Activated CD4-positive, alpha-beta T cell treated with anti-CD3 and anti-CD28 coated beads, Interleukin-2, amount 10 ng/mL, durations not matched to agents 7 days and 5 days (primary cell): Measurements from ENCODE around the gene TNNC1. TPM values are rescaled to one million over a fixed set of nuclear protein-coding genes. Genes with fewer than 3 reads are reported as not detected.

Source experiments
- CTCF ChIA-PET: fragments of 350-600 bp; sonication (Branson Sonifier 250); formaldehyde crosslinking; loops from one replicate; lab custom pipeline; 2021; ENCODE audit warnings: antibody characterized with exemption; lab: Charles Lee
- POLR2A ChIA-PET: fragments of 350-600 bp; sonication (Branson Sonifier 250); formaldehyde crosslinking; loops from one replicate; lab custom pipeline; 2021; ENCODE audit warnings: antibody characterized with exemption; lab: Charles Lee
- DNase-seq: peaks from one replicate; pipeline ENCODE4 v3.0.0-alpha.2; 2020
- H3K27ac Mint-ChIP-seq: one replicate; pipeline ENCODE4 v1.8.0; 2021; ENCODE audit warnings: mild to moderate bottlenecking, moderate library complexity, mixed read lengths
- H3K27me3 Mint-ChIP-seq: one replicate; pipeline ENCODE4 v1.8.0; 2021; ENCODE audit warnings: mixed read lengths
- H3K36me3 Mint-ChIP-seq: one replicate; pipeline ENCODE4 v1.8.0; 2021; ENCODE audit warnings: low read depth, mixed read lengths
- H3K4me1 Mint-ChIP-seq: one replicate; pipeline ENCODE4 v1.8.0; 2021; ENCODE audit warnings: mixed read lengths
- H3K4me3 Mint-ChIP-seq: one replicate; pipeline ENCODE4 v1.8.0; 2021; ENCODE audit warnings: mild to moderate bottlenecking, moderate library complexity, mixed read lengths
- H3K9me3 Mint-ChIP-seq: one replicate; pipeline ENCODE4 v1.8.0; 2021; ENCODE audit warnings: mixed read lengths
- total RNA-seq, 2 experiments: library from RNA; stranded (reverse); gene quantifications; one replicate each; pipeline ENCODE4 v1.2.3, GENCODE V29; 2021

TNNC1 gene
- 1 to 10 TPM; 1.5 to 2.1 TPM for total RNA-seq

DNA sequence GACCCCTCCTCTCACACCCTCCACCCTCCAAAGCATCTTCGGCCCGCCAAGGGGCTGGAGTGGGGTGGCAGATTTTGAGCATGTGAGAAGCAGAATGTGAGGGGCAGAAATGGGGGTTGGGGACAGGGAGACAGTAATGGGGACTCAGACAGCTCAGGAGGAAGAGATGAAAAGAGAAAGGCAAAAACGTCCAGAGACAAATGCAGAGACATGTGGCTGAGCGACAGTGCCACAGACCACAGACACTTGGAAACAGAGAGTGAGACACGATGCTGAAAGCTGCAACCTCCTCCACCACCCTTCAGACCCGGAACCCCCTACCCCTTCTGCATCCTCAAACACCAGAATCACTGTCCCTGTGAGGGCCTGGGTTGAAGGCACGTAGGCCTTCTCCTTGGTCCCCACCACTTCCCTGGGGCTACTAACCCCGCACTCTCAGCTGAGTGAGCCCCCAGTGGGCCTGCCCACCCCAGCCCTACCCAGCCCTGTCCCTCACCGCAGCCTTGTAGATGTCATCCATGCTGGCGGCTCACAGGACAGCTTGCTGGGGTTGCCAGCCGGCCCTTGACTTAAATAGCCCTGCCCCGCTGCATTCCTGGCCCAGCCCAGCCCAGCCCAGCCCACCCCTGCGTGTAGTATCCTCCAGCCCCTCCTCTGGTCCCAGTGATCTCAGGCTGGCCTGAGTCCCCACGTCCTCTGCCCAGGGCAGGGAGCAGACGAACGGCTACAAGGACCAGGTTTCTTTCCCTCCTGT is at the start of gene TNNC1:
Gene TNNC1, minus strand, starts transcription at position 546 of the 754 bp plus-strand sequence. Its CDS starts 26 bp downstream, at position 520.
- no peaks in the 10 kb centered on the region for H3K9me3 Mint-ChIP-seq
- H3K27ac Mint-ChIP-seq = peak within 1 kb of the TSS; percentile 98
- peak within 1 kb of the TSS; percentile 89 for H3K4me3 Mint-ChIP-seq
- peaks cover 39% of the 10 kb centered on the region for H3K4me1 Mint-ChIP-seq
- no peak for DNase-seq
- H3K27me3 Mint-ChIP-seq = no peaks in the 10 kb centered on the region
- CTCF ChIA-PET = interaction anchor here (0.6 to 1.9 kb wide), 5 partner anchors 8 to 1816 kb away, joined by 3 to 12 read pairs (median 4); partner anchors contain the start of gene SEMA3G
- POLR2A ChIA-PET = no interaction called here
- H3K36me3 Mint-ChIP-seq = peaks cover 15% of the 10 kb centered on the region

DNA sequence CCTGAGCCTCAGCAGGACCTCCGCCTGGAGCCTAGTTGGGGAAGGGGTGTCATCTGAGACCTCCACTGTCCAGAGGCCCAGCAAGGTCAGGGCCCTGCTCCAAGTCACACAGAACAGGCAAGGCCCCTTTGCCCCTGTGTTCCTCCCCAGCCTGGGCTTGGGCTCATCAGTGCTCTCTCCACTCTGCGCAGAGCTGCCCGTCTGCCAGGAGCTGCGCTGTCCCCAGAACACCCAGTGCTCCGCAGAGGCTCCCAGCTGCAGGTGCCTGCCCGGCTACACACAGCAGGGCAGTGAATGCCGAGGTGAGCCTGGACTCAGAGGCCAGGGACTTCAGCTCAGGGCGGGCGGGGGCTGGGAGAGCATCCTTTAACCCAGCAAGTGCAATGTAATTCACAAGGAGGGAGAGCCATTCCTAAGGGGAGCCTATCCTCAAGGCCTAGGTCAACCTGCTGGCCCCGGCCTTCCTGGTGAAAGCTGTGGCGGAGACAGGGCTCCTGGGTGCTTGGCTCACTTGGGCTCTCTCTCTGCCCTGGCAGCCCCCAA is 49.0 kb upstream of the TNNC1 start:
- H3K4me3 Mint-ChIP-seq = no peak overlapping the region
- no peaks in the 10 kb centered on the region for H3K27me3 Mint-ChIP-seq
- CTCF ChIA-PET = no interaction called here

DNA sequence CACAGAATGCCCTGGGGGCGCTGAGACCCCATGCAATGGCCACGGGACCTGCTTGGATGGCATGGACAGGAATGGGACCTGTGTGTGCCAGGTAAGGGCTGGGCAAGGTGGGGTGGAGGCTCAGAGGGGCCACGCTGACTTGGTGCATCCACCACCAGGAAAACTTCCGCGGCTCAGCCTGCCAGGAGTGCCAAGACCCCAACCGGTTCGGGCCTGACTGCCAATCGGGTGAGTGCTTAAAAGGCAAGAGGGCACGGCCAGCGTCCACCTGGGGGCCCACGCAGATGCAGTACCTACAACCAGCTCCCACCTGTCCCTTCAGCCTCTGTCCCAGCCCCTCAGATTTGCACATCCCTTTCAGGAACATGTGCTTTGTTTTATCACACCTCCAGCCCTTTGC is 48.2 kb upstream of the TNNC1 start:
- Mint-ChIP-seq H3K36me3 (no peaks in the 10 kb centered on the region), H3K9me3 (no peaks in the 10 kb centered on the region), H3K4me1 (peaks cover 1% of the 10 kb centered on the region), H3K4me3 (no peak overlapping the region), H3K27me3 (no peaks in the 10 kb centered on the region), H3K27ac (no peak overlapping the region)
- POLR2A ChIA-PET = no interaction called here
- DNase-seq = no peak
- CTCF ChIA-PET = interaction anchor here (1.0 kb wide), 1 partner anchor 9 kb away, joined by 3 read pairs; no protein-coding TSS in a partner anchor

More for the DNA sequence above, 49.0 kb upstream of the TNNC1 start:
- H3K36me3 Mint-ChIP-seq = no peaks in the 10 kb centered on the region
- POLR2A ChIA-PET = no interaction called here
- H3K9me3 Mint-ChIP-seq = no peaks in the 10 kb centered on the region
- no peak for DNase-seq
- H3K4me1 Mint-ChIP-seq = peaks cover 1% of the 10 kb centered on the region
- no peak overlapping the region for H3K27ac Mint-ChIP-seq

DNA sequence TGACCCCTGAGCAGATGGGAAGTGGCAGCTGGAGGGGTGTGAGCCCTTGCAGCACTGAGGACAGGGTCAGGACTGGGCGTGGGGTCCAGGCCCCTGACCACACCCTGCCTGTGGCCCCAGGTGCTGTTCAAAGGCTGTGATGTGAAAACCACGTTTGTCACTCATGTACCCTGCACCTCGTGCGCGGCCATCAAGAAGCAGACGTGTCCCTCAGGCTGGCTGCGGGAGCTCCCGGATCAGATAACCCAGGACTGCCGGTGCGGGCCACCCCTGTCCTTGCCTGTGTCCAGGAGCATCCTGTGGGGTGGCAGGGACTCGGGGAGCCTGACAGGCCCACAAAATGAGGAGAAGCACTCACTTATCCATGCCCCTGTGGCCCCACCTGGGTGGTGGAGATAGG is 47.2 kb upstream of the TNNC1 start:
- peaks cover 1% of the 10 kb centered on the region for H3K4me1 Mint-ChIP-seq
- POLR2A ChIA-PET = no interaction called here
- no peaks in the 10 kb centered on the region for H3K36me3 Mint-ChIP-seq
- no peaks in the 10 kb centered on the region for H3K27me3 Mint-ChIP-seq
- H3K27ac Mint-ChIP-seq = no peak overlapping the region
- CTCF ChIA-PET = no interaction called here
- no peaks in the 10 kb centered on the region for H3K9me3 Mint-ChIP-seq
- H3K4me3 Mint-ChIP-seq = no peak overlapping the region
- no peak for DNase-seq

DNA sequence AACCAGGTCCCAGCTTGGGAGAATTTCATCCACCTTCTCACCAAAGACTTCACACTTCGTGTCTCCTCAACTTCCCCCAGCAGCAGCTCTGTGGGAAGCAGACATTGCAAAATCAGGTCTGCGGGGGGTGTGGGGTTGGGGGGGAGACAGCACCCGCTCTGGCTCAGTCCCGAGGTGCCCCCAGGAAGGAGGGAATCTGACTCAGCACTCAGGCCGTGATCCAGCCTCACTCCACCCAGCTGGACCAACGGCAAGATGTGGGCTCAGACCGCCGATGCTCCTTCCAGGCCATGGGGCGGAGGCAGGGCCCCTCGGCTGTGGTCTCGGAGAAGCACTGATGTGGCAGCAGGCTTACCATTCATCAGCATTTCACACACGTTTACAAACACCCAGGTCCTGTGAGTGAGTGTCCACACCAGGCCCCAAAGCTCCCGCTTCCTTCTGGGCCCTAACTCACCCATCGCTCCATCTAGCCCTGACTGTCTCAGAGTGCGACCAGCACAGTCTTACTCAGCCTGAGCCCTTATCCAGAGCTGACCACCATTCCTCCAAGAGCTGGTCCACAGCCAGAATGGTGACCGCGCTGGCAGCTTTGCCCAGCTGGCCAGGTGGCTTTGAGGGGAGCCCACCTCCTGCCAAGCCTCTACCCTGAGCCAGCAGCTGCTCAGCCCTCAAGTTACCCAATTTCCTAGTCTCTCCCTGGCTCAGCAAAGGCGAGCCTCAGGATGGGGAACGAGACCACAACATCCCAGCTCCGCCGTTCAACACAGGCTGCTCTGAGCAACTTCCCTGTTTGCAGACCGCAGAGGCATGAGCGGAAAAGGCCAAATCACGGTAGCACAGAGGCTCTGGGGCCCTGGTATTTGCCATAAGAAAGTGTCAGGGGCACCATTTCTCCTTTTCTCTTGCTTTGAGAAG is 44.6 kb upstream of the TNNC1 start:
- Mint-ChIP-seq H3K27ac (no peak overlapping the region), H3K36me3 (no peaks in the 10 kb centered on the region), H3K4me3 (no peak overlapping the region), H3K27me3 (no peaks in the 10 kb centered on the region), H3K9me3 (no peaks in the 10 kb centered on the region), H3K4me1 (peaks cover 1% of the 10 kb centered on the region)
- ChIA-PET CTCF (interaction anchor here (0.6 kb wide), 1 partner anchor 14 kb away, joined by 3 read pairs; no protein-coding TSS in a partner anchor), POLR2A (no interaction called here)
- DNase-seq = no peak

DNA sequence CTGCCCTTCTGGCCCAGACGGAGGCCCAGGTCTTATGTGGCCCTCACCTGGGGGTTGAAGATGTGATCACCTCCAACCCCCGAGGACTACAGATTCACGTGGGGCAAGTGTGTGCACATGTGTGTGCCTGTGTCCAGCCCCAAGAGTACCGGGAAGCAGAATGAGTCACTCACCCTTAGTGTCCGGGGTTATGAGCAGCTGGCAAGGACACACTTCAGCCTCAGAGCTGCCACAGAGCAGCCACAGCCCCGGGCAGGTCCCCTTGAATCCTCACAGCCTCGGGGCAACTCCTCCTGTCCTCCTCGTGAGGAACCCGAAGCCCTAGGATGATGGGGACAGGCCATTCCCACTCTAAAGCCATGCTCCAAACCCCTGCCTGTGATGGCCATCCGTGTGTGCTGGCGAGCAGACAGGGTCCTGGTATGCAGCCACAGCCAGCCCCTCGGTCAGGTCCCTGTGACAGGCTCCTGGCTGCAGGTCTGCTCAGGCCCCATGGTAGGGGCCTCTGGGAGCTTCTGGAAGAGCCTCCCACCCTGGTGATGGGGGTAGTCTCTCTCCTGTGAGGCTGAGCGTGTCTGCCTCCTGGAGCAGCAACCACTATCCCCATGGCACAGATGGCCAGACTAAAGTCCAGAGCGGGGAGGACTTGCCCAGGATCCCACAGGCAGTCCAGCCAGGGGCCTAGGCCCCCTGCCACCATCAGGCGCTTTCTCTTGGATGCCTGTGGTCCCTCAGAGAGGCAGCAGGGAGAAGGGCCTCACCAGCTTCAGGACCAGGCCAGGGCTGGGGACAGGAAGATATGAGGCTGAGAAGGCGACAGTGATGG is 42.1 kb upstream of the TNNC1 start:
- H3K4me1 Mint-ChIP-seq = peaks cover 1% of the 10 kb centered on the region
- no peak overlapping the region for H3K27ac Mint-ChIP-seq
- no peaks in the 10 kb centered on the region for H3K27me3 Mint-ChIP-seq
- CTCF ChIA-PET = interaction anchor here (0.6 to 1.6 kb wide), 2 partner anchors 25 to 289 kb away, joined by 3 to 6 read pairs; no protein-coding TSS in a partner anchor
- POLR2A ChIA-PET = no interaction called here
- no peaks in the 10 kb centered on the region for H3K36me3 Mint-ChIP-seq
- no peaks in the 10 kb centered on the region for H3K9me3 Mint-ChIP-seq
- H3K4me3 Mint-ChIP-seq = no peak overlapping the region
- DNase-seq = no peak

DNA sequence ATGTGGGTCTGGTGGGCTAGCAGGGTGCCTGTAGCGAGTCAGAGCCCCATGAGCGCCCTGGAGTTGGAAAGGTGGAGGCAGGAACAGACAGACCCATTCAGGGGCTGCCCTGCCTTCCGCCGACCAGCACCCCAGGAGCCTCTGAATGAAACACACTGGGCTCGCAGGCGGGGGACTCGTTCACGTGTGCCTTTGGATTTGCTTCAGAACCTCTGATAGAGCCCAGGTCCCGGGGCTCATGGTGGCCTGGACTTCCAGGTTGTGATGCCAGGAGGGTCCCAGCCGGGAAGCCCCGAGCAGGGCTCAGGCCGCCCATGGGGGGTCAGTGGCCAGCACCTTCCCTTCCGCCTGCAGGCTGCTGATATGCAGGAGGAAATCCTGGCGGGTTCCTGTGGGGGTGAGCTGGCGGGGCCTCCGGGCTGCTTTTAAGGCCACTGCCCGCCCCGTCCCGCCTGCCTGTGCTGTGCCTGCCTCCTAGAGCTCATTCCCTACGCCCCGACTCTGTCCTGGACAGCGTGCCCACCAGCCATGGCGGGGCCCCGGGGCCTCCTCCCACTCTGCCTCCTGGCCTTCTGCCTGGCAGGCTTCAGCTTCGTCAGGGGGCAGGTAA is 41.1 kb upstream of the TNNC1 start, which contains the start of gene STAB1:
Gene STAB1, plus strand, starts transcription at position 453 of the 610 bp plus-strand sequence. Its CDS starts 76 bp downstream, at position 529.
- no peaks in the 10 kb centered on the region for H3K27me3 Mint-ChIP-seq
- ChIA-PET POLR2A (no interaction called here), CTCF (interaction anchor here (1.6 kb wide), 1 partner anchor 24 kb away, joined by 6 read pairs; no protein-coding TSS in a partner anchor)
- H3K4me1 Mint-ChIP-seq = peaks cover 1% of the 10 kb centered on the region
- no peaks in the 10 kb centered on the region for H3K9me3 Mint-ChIP-seq
- DNase-seq = no peak
- H3K36me3 Mint-ChIP-seq = no peaks in the 10 kb centered on the region
- H3K27ac Mint-ChIP-seq = peak within 1 kb of the TSS; percentile 54
- H3K4me3 Mint-ChIP-seq = no peak within 1 kb of the TSS

DNA sequence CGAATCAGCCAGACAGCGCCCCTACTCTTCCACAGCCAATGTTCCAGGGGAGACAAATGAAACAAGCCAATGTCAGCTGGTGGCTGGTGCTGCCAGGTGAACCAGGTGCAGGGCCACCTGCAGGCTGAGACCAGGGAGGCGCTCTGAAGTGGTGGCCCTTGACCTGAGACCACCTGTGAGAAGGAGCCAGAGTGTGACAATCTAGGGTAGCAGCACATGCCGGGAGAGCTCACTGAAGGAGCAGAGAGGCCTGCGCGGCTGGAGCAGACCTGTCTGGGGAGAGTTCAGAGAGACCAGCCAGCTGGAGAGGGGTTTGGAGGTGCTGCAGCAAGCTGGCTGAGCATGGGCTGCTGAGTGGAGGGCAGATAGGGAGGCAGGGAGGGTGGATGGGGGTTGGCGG is 40.6 kb upstream of the TNNC1 start:
- CTCF ChIA-PET = interaction anchor here (1.6 kb wide), 1 partner anchor 23 kb away, joined by 6 read pairs; no protein-coding TSS in a partner anchor
- H3K4me1 Mint-ChIP-seq = peaks cover 1% of the 10 kb centered on the region
- POLR2A ChIA-PET = no interaction called here
- H3K27ac Mint-ChIP-seq = peak overlapping the region; percentile 54
- no peaks in the 10 kb centered on the region for H3K27me3 Mint-ChIP-seq
- H3K9me3 Mint-ChIP-seq = no peaks in the 10 kb centered on the region
- H3K4me3 Mint-ChIP-seq = no peak overlapping the region
- H3K36me3 Mint-ChIP-seq = no peaks in the 10 kb centered on the region
- DNase-seq = no peak

DNA sequence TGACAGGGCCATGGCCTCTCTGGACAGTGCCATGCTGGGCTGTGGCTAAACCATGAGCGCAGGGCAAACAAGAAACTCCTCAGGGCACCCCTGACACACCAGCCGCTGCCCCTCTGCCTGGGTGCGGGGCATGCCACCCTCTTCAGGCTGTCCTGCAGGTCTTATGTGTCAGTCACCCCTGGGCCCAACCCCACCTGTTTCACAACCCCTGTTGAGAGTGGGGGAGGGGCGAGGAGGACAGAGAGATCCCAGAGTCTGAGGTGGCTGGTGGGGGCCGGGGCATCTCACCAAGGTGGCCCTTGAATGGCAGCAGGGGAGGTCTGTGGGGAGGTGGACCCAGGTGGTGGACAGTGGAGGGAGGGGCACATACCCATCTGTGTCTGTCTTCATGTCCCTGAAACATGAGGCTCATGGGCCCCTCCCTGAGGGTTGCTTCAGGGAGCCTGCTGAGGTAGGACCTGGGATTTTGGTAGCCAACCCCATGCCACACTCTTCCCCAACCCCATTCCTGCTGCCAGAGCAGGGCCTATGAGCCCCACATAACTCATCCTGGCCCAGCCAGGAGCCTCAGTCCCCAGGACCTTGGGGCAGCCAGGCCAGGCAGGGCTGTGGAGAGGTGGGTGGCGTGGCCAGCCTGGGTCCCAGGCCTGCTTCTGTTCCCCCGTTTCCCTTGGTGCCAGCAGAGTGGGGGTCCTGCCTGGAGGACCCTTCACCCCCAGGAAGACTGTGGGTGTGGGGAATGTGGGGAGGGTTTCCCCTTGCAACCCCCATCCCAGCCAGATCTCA is 39.6 kb upstream of the TNNC1 start:
- ChIA-PET POLR2A (no interaction called here), CTCF (no interaction called here)
- Mint-ChIP-seq H3K4me1 (no peaks in the 10 kb centered on the region), H3K27me3 (no peaks in the 10 kb centered on the region), H3K36me3 (peaks cover 3% of the 10 kb centered on the region), H3K9me3 (no peaks in the 10 kb centered on the region), H3K4me3 (no peak overlapping the region), H3K27ac (no peak overlapping the region)
- DNase-seq = no peak

DNA sequence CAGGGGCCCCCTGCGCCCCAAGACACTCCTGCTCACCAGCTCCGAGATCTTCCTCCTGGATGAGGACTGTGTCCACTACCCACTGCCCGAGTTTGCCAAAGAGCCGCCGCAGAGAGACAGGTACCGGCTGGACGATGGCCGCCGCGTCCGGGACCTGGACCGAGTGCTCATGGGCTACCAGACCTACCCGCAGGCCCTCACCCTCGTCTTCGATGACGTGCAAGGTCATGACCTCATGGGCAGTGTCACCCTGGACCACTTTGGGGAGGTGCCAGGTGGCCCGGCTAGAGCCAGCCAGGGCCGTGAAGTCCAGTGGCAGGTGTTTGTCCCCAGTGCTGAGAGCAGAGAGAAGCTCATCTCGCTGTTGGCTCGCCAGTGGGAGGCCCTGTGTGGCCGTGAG is 38.2 kb upstream of the TNNC1 start:
- no peak overlapping the region for H3K4me3 Mint-ChIP-seq

DNA sequence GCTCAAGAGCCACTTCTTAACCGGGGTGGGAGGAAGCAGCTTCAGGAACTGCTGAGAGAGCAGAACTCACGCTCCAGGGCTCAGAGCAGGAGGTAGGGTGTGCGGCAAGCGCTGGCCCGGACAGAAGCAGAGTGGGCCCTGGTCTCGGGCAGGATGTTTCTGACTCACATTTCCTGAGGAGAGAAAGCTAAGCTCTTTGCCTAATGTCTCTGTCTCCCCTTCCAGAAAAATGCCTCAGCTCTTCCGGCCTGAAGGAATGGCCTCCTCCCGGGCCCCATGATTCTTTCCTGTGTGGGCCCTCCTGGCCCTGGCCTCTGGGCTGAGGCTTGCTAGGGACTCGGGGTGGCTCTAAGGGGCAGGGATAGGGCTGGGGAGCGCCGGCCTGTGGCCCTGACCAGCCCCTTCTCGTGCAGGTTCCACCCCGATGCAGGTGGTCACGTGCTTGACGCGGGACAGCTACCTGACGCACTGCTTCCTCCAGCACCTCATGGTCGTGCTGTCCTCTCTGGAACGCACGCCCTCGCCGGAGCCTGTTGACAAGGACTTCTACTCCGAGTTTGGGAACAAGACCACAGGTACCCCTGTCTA is 37.2 kb upstream of the TNNC1 start:
- DNase-seq = no peak
- CTCF ChIA-PET = no interaction called here
- Mint-ChIP-seq H3K27ac (no peak overlapping the region), H3K27me3 (no peaks in the 10 kb centered on the region), H3K4me1 (no peaks in the 10 kb centered on the region), H3K4me3 (no peak overlapping the region), H3K36me3 (peaks cover 9% of the 10 kb centered on the region), H3K9me3 (no peaks in the 10 kb centered on the region)
- POLR2A ChIA-PET = no interaction called here

More for the DNA sequence above, 38.2 kb upstream of the TNNC1 start:
- Mint-ChIP-seq H3K36me3 (peaks cover 9% of the 10 kb centered on the region), H3K27ac (no peak overlapping the region), H3K27me3 (no peaks in the 10 kb centered on the region), H3K9me3 (no peaks in the 10 kb centered on the region), H3K4me1 (no peaks in the 10 kb centered on the region)
- ChIA-PET POLR2A (no interaction called here), CTCF (no interaction called here)
- DNase-seq = no peak
